Limb (tissue), 2 donors: Measurements from ENCODE around the gene GIMAP4.
"Not testable (repeated sequence)": the region's sequence is repeated elsewhere in the genome, so short reads cannot be mapped to it uniquely, and the experiment has no call there.

Experiments
- DNase-seq, 2 donors: peaks; one replicate each; pipeline ENCODE4 v3.0.0-alpha.2; 2016; ENCODE audit errors: extremely low spot score in 2 of 2

The GIMAP4 gene

DNA sequence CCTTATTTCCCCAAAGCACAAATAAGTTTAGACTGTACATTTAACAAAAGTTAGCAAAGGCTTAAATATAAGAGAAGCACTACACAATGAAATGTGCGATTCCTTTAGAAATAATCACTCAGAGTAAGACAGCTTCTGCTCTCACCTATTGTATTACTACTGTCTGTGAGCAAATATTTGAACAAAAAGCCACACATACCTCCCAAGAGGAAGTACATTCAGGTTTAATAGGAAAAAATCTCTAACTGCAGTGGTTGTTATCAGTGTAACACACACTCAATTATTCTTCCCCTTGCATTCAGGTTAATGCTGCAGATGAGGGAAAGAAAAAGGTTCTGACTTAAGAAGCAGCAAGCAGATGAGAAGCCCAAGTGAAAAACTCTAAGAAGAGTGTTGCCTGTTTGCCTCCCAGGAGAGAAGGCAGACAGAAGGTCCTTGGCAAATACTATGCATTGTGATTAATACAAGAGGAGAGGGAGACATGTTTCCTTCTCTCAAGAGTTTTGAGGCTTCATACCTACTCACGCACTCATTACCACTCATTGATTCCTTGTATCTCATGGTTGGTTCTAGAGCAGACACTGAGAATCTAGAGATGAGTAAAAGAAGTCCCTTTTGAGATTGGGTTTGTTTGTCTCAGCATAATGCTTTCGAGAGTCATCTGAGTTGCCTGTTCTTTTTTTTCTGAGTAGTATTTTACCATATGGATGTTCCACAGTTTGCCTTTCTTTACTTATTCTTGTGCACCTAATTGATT, 13.6 kb downstream of the GIMAP4 start:
- DNase-seq = no peak

DNA sequence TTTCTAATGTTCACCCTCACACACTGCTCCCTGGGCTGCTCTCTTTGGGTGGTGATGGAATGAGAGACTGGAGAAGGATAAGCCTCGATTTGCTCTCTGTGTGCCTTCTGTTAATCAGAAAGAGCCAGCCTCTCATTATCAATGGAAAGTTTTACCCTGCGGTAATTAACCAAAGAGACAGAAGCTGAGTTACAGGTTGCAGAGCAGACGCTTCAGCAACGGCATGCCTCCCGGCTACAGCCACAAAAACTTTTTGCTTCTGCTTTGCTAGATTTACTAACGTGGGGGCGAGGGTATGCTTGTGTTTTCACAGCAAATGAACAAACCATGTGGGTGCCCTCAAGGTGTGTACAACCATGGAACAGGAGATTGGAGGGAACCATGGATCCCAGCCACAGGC, 18.0 kb downstream of the GIMAP4 start:
- DNase-seq = no peak

DNA sequence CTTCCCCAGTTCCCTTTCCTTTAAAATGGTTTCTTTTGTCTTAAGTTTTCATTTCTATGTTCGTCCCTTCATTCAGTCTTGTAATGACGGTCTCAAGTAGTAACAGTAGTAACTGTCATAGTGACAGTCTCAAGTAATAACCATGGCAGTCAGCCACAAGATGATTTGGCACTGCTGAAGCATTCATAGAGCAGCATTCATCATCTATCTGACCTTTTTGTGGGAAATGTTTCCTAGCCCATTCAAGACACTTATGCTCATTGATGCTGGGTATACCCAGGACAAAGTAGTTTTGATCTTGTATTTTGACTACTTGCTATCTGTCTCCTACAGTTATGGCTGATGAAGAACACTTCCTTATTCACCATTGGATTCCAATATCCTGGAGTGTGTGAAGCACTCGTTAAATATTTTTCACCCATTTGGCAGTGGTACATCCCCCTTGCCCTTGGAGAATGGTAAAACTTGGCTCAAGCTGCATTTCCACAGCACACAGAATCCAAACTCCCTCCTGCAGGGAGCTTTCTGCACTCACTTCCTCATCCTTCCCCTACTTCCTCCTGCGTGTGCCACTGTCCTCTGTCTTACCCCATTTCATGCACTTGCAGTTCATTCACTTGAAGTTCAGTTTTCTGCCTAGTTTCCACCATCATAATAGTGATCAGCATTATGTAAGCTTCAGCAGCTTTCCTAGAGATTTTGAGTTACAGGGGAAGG, 19.0 kb downstream of the GIMAP4 start:
- DNase-seq = no peak

DNA sequence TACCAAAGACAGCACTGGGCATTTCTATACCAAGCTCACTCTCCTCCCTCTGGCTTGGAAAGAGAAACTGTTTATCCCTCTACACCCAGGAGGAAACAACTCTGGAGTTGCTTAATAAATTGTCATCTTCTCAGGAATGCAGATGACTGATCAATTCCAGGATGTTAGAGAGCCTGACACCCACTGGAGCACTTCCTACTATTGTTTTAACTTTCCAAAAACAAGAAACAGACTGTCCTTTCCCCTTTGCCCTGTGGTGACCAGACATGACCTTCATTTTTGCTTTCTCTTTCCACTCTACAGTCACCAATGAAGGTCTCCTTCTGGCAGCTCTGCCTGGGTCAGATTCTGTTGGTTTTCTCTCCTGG, 19.6 kb downstream of the GIMAP4 start:
- DNase-seq = no peak

- DNase-seq = no peak
These were observed 20.4 kb downstream of the GIMAP4 start for GRCh38 chr7:150587551-150587950.

GRCh38 chr7:150594805-150595204, 27.6 kb downstream of the GIMAP4 start:
- no peak for DNase-seq

GRCh38 chr7:150595361-150595760, 28.2 kb downstream of the GIMAP4 start:
- DNase-seq = no peak

DNA sequence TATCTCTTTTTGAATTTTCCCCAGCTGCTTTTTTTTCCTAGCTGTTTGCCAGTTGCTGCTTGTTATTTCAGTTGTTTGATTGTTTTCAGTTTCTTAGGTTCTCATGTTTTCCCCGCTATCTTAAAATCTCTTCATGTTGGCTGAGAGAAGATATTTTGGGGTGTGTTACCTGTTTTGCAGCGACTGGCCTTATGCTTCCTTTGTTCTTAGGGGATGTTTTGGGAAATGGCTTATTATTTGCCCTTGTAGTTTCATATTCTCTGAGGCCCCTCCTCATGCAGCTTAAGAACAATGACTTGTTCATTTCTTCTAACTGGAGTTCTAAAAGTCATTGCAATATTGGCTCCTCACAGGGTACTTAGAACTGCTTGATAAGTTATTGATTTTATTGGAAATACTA, 36.4 kb downstream of the GIMAP4 start:
- DNase-seq = not testable (repeated sequence)

DNA sequence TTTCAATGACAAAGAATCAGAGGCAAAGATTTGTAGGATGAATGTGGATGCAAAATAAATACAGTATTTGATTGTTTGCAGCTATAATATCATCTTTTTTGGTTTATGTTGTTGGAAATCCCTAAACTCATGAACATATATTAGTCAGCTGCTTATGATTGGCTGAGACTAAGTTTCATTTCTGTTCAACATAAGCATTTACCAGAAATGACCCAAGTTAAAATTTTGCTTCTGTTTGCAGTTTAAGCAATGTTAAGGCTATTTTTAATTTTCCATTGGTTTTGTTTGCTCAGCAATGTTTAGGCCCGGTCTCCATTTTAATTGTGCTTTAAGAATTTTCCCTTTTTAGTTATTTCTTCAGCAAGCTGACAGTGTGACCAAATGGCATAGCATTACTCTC, 43.0 kb downstream of the GIMAP4 start:
- DNase-seq = no peak

- DNase-seq = no peak
These were observed 45.7 kb downstream of the GIMAP4 start for GRCh38 chr7:150612925-150613324.

GRCh38 chr7:150613880-150614279, 46.7 kb downstream of the GIMAP4 start:
- no peak for DNase-seq

DNA sequence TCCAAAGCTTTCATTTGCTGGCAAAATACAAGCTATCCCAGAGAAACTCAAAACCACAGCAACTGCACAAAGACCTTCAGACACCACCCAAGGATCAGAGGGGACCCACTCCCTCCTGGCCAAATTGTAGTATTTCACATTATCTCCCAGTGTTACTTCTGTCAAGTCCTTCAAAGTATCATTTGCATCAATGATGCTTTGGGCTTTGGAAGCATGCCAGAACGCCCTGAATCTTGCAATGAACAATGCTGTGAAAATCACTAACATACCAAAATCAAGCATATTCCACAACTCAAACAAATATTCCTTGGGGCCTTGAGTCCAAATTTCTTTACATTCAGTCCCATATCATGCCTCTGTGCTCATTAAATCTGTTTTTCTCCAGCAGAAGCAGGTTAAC, 47.2 kb downstream of the GIMAP4 start:
- DNase-seq = not testable (repeated sequence)

GRCh38 chr7:150615221-150615755, 48.1 kb downstream of the GIMAP4 start:
- DNase-seq = not testable (repeated sequence)

- DNase-seq = no peak
These were observed 52.9 kb downstream of the GIMAP4 start for GRCh38 chr7:150620061-150620460.

- DNase-seq = no peak
These were observed 53.6 kb downstream of the GIMAP4 start for GRCh38 chr7:150620617-150621371.

DNA sequence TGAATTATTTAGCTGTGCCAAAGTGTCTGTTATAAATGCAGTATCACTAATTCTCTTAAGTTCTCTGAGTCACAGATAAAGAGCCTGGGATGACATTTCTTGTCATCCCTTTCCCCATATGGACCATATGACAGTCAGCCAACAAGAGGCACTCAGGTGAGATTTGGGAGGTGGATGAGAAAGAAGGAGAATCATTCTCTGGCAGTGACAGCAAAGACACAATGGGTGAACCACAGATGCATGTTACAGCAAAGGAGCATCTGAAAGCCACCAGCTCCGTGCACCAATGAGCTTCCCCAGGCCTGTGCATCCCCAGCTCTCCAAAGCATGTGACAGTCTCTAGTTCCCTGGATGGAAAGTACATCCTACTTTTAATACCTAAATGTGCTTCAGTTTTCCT, 54.2 kb downstream of the GIMAP4 start:
- no peak for DNase-seq
